Measurements from ENCODE around the gene HMGXB3. TPM values are rescaled to one million over a fixed set of nuclear protein-coding genes. Genes with fewer than 3 reads are reported as not detected.

Gene HMGXB3
- total and polyA plus RNA-seq, 2 of the 13 experiments (the other 11 are each of a cell fraction or from before 2014, with no cell fraction given): 18.8 to 23.8 TPM

DNA sequence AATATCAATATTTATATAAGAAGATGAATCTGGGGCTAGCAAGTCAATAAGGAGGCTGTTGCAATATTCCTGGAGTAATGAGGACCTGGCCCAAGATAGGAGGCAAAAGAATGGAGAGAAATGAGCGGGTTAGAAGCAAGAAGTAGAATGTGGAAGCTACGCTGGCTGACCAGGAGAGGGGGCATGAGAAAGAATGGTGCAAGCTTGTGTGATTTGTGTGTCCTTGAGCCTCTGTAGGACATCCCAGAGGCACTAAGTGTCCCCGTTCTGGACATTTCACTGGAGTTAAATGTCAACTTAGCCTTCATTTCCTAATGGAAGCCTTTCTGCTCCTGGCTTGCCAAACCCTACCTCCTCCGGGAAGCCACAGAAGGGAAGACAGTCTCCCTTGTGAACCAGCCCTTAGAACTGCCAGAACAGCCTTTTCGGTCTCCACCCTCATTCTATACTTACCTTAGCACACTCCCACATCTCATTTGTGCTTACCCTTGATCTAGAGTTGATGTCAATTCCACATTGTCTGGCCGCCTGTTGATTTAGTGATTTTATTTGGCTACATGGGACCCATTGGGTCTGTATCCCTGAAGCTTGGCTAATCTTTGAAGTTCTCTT is 49.3 kb upstream of the HMGXB3 start (continued):
- TF ChIP-seq, protein P1, sequence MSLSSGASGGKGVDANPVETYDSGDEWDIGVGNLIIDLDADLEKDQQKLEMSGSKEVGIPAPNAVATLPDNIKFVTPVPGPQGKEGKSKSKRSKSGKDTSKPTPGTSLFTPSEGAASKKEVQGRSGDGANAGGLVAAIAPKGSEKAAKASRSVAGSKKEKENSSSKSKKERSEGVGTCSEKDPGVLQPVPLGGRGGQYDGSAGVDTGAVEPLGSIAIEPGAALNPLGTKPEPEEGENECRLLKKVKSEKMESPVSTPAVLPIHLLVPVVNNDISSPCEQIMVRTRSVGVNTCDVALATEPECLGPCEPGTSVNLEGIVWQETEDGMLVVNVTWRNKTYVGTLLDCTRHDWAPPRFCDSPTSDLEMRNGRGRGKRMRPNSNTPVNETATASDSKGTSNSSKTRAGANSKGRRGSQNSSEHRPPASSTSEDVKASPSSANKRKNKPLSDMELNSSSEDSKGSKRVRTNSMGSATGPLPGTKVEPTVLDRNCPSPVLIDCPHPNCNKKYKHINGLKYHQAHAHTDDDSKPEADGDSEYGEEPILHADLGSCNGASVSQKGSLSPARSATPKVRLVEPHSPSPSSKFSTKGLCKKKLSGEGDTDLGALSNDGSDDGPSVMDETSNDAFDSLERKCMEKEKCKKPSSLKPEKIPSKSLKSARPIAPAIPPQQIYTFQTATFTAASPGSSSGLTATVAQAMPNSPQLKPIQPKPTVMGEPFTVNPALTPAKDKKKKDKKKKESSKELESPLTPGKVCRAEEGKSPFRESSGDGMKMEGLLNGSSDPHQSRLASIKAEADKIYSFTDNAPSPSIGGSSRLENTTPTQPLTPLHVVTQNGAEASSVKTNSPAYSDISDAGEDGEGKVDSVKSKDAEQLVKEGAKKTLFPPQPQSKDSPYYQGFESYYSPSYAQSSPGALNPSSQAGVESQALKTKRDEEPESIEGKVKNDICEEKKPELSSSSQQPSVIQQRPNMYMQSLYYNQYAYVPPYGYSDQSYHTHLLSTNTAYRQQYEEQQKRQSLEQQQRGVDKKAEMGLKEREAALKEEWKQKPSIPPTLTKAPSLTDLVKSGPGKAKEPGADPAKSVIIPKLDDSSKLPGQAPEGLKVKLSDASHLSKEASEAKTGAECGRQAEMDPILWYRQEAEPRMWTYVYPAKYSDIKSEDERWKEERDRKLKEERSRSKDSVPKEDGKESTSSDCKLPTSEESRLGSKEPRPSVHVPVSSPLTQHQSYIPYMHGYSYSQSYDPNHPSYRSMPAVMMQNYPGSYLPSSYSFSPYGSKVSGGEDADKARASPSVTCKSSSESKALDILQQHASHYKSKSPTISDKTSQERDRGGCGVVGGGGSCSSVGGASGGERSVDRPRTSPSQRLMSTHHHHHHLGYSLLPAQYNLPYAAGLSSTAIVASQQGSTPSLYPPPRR (CRISPR knock-in tag; IDR thresholded peaks at IDR 0.05; ENCODE audit: borderline replicate concordance): no peak
- TF ChIP-seq, protein P2, sequence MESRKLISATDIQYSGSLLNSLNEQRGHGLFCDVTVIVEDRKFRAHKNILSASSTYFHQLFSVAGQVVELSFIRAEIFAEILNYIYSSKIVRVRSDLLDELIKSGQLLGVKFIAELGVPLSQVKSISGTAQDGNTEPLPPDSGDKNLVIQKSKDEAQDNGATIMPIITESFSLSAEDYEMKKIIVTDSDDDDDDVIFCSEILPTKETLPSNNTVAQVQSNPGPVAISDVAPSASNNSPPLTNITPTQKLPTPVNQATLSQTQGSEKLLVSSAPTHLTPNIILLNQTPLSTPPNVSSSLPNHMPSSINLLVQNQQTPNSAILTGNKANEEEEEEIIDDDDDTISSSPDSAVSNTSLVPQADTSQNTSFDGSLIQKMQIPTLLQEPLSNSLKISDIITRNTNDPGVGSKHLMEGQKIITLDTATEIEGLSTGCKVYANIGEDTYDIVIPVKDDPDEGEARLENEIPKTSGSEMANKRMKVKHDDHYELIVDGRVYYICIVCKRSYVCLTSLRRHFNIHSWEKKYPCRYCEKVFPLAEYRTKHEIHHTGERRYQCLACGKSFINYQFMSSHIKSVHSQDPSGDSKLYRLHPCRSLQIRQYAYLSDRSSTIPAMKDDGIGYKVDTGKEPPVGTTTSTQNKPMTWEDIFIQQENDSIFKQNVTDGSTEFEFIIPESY (CRISPR knock-in tag; IDR thresholded peaks at IDR 0.05): no peak
- TF ChIP-seq SALL2 (CRISPR knock-in tag; IDR thresholded peaks at IDR 0.05) (no peak), MTA3 (CRISPR knock-in tag; IDR thresholded peaks at IDR 0.05) (no peak), KLF13 (CRISPR knock-in tag; IDR thresholded peaks at IDR 0.05) (no peak), MBD4 (IDR thresholded peaks at IDR 0.05; ENCODE audit: borderline replicate concordance, low read length) (no peak), BHLHE40 (IDR thresholded peaks at IDR 0.05; ENCODE audit: low read length) (no peak), ZNF432 (CRISPR knock-in tag; IDR thresholded peaks at IDR 0.05; ENCODE audit: borderline replicate concordance) (no peak), FOXA3 (CRISPR knock-in tag; IDR thresholded peaks at IDR 0.05) (0 out of 2 replicates have a peak, but pooled peaks have one; percentile 14), ZNF225 (CRISPR knock-in tag; IDR thresholded peaks at IDR 0.05) (no peak), TEAD3 (CRISPR knock-in tag; optimal IDR thresholded peaks at IDR 0.05; ENCODE audit: borderline replicate concordance) (peak; percentile 51), TCF7L2 (IDR thresholded peaks at IDR 0.05; ENCODE audit: low read depth, low read length) (no peak), CEBPG (CRISPR knock-in tag; IDR thresholded peaks at IDR 0.05) (peak; percentile 56; the same call in 1 of the 2 replicates), HCFC1 (IDR thresholded peaks at IDR 0.05; ENCODE audit: low read depth, low read length) (no peak), ZNF331 (CRISPR knock-in tag; IDR thresholded peaks at IDR 0.05) (peak; percentile 51; the same call in 1 of the 2 replicates)
- TF ChIP-seq, protein P3, sequence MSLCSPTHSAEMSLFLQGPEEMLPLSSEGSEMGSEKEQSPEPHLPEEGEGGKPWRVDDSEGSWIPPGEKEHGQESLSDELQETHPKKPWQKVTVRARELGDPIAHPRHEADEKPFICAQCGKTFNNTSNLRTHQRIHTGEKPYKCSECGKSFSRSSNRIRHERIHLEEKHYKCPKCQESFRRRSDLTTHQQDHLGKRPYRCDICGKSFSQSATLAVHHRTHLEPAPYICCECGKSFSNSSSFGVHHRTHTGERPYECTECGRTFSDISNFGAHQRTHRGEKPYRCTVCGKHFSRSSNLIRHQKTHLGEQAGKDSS (CRISPR knock-in tag; IDR thresholded peaks at IDR 0.05; ENCODE audit: borderline replicate concordance, low read depth): no peak
- TF ChIP-seq, protein P4, sequence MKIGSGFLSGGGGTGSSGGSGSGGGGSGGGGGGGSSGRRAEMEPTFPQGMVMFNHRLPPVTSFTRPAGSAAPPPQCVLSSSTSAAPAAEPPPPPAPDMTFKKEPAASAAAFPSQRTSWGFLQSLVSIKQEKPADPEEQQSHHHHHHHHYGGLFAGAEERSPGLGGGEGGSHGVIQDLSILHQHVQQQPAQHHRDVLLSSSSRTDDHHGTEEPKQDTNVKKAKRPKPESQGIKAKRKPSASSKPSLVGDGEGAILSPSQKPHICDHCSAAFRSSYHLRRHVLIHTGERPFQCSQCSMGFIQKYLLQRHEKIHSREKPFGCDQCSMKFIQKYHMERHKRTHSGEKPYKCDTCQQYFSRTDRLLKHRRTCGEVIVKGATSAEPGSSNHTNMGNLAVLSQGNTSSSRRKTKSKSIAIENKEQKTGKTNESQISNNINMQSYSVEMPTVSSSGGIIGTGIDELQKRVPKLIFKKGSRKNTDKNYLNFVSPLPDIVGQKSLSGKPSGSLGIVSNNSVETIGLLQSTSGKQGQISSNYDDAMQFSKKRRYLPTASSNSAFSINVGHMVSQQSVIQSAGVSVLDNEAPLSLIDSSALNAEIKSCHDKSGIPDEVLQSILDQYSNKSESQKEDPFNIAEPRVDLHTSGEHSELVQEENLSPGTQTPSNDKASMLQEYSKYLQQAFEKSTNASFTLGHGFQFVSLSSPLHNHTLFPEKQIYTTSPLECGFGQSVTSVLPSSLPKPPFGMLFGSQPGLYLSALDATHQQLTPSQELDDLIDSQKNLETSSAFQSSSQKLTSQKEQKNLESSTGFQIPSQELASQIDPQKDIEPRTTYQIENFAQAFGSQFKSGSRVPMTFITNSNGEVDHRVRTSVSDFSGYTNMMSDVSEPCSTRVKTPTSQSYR (CRISPR knock-in tag; IDR thresholded peaks at IDR 0.05; ENCODE audit: borderline replicate concordance): no peak
- TF ChIP-seq, protein P5, sequence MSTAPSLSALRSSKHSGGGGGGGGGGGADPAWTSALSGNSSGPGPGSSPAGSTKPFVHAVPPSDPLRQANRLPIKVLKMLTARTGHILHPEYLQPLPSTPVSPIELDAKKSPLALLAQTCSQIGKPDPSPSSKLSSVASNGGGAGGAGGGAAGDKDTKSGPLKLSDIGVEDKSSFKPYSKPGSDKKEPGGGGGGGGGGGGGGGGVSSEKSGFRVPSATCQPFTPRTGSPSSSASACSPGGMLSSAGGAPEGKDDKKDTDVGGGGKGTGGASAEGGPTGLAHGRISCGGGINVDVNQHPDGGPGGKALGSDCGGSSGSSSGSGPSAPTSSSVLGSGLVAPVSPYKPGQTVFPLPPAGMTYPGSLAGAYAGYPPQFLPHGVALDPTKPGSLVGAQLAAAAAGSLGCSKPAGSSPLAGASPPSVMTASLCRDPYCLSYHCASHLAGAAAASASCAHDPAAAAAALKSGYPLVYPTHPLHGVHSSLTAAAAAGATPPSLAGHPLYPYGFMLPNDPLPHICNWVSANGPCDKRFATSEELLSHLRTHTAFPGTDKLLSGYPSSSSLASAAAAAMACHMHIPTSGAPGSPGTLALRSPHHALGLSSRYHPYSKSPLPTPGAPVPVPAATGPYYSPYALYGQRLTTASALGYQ (CRISPR knock-in tag; IDR thresholded peaks at IDR 0.05): no peak
